Left lung (tissue), 10 donors: ENCODE data around the gene BTRC. TPM values are rescaled to one million over a fixed set of nuclear protein-coding genes. Genes with fewer than 3 reads are reported as not detected.

Experiments
- ATAC-seq: fragments of 200-7000 bp; cut with Tn5 transposase; one replicate; pipeline ENCODE4 v1.9.1; 2020; ENCODE audit warnings: moderate library complexity
- DNase-seq, 4 donors: peaks; one replicate each; pipeline ENCODE4 v3.0.0-alpha.2; 2013 to 2020
- H3K27ac ChIP-seq, 2 donors: fragments of 200-600 bp; sonication (generic) in 1 of 2; one replicate each; pipeline versions ENCODE4 v1.5.0 to v1.8.0; 2020 to 2021
- H3K27me3 ChIP-seq, 2 donors: fragments of 200-600 bp; sonication (generic) in 1 of 2; one replicate each; pipeline versions ENCODE4 v1.5.0 to v1.8.0; 2020 to 2021
- H3K36me3 ChIP-seq, 2 donors: fragments of 200-600 bp; sonication (generic) in 1 of 2; one replicate each; pipeline versions ENCODE4 v1.5.0 to v1.8.0; 2020 to 2021
- H3K4me1 ChIP-seq, 2 donors: fragments of 200-600 bp; one replicate each; pipeline ENCODE4 v1.8.0; 2021
- H3K4me3 ChIP-seq, 2 donors: fragments of 200-600 bp; sonication (generic) in 1 of 2; one replicate each; pipeline versions ENCODE4 v1.5.0 to v1.8.0; 2020 to 2021; ENCODE audit warnings: mild to moderate bottlenecking in 1 of 2
- H3K9me3 ChIP-seq, 2 donors: fragments of 200-600 bp; sonication (generic) in 1 of 2; one replicate each; pipeline versions ENCODE4 v1.5.0 to v1.8.0; 2020 to 2021
- CTCF ChIP-seq, 2 donors: fragments of 200-600 bp; sonication (generic) in 1 of 2; IDR thresholded peaks; one replicate each; pipeline versions ENCODE4 v1.5.0 to v1.8.0; 2021; ENCODE audit warnings: antibody characterized with exemption in 2 of 2
- intact Hi-C, 2 donors: fragments of 100-400 bp; cut with DNase I; formaldehyde crosslinking; loops; one replicate each; pipeline versions ENCODE4 v1.11.2 to v1.14.2; 2022
- polyA plus RNA-seq, 6 donors: library from polyadenylated mRNA; unstranded; fragments of 120-200 nt; gene quantifications; one replicate each; pipeline ENCODE4 v1.2.1, GENCODE V29; 2013; ENCODE audit not compliant: insufficient read length in 6 of 6
- total RNA-seq, 2 donors: library from RNA; stranded (reverse); fragmentation: NEBNext Ultra II Directional; extraction: Animal tissue kit (Norgen Biotek cat#: 25700); gene quantifications; one replicate each; pipeline ENCODE4 v1.2.1, GENCODE V29; 2021
- donor health status: DM: no; HTN: yes; CAD: no.
- donor health status: DM: no; HTN: no; CAD: no.

Gene BTRC
- total and polyA plus RNA-seq, 8 donors = 16.8 to 28.7 (median 25.1) TPM

DNA sequence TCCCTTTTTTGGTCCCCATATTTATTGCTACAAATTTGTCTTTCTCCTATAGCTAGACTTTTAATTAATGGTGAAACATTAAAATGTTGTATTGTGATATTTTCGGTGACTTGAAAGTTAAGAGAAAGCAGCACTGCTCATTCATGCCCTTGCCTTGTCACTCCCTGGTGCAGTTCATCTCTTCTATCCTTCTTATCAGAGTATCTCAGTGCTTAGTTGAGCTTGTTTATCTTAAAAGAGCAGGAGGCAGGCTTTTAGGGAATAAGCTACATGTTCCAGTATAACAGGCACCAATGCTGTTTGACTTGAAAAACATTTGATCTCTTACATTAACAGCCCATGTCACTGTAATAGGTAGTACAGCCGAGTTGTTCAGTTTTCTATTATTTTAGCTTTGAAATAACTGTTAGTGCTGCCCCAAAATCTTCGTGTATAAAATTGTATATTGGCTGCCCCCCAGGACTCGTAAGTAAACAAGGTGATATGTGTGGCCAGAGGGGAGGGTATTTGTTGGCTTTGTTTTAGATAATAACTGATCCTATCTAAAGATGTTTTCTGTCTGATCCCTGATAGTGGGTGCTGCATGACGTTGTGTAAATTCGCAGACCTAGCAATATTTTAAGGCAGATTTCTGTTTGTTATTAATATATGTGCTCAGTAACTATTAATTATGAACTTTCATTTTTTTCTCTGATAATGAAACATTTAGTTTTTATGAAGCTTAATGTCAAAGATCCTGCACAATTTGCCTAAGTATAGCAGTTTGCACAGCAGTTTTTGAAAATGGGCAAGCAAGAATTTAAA is 96.5 kb downstream of the BTRC start:
- Histone ChIP-seq H3K36me3 (no peaks in the 10 kb centered on the region), H3K4me1 (no peaks in the 10 kb centered on the region), H3K4me3 (no peak overlapping the region), H3K27ac (no peak overlapping the region), H3K27me3 (no peaks in the 10 kb centered on the region), H3K9me3 (no peaks in the 10 kb centered on the region)
- DNase-seq (peak in 1 of 4 donors; percentile 20), ATAC-seq (no peak)
- no peak for TF ChIP-seq CTCF (IDR thresholded peaks at IDR 0.05)
- intact Hi-C loops = no loop called here

DNA sequence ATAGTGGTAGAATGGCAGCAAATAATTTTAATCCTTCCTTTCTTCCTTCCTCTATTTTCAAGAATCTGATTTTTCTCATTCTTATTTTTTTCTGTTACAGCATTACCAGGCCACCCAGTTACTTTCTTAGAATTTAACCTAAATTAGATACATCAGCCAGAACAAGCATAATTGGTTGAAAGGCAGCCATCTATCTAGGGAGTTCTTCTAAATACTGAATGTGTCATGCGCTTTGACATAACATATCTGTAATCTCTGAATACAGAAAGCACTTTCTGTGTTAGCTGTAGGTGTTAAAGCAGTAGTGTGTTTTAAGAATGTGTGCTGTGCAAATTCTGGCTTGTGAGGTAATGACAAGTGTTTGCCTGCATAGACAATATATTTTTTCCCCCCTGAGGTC is 97.3 kb downstream of the BTRC start:
- intact Hi-C loops = no loop called here
- no peak overlapping the region for H3K4me3 ChIP-seq
- no peaks in the 10 kb centered on the region for H3K9me3 ChIP-seq
- H3K27me3 ChIP-seq = no peaks in the 10 kb centered on the region
- no peaks in the 10 kb centered on the region for H3K4me1 ChIP-seq
- no peaks in the 10 kb centered on the region for H3K36me3 ChIP-seq
- H3K27ac ChIP-seq = no peak overlapping the region
- ATAC-seq = no peak
- no peak for TF ChIP-seq CTCF (IDR thresholded peaks at IDR 0.05)
- no peak for DNase-seq

DNA sequence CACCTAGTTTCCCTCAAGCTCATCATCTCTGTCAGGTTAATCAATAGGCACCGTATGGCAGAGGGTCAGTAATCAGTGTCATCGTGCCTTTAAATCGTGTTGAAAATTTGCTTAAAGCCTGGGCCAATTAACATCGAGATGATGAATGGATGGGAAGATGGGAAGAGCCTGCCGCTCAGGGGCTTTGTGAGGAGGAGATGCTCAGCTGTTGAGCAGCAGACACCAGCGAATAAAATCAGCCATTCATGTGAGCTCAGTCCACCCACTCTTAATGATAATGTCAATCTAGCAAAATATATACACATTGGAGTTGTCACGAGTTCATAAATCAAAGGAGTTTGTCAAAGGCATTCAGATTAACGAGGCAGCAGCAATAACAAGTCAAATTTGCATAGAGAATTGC is 97.7 kb downstream of the BTRC start:
- DNase-seq = no peak
- intact Hi-C loops = no loop called here
- H3K27ac ChIP-seq = no peak overlapping the region
- H3K36me3 ChIP-seq = no peaks in the 10 kb centered on the region
- no peaks in the 10 kb centered on the region for H3K9me3 ChIP-seq
- no peaks in the 10 kb centered on the region for H3K27me3 ChIP-seq
- H3K4me3 ChIP-seq = no peak overlapping the region
- ATAC-seq = no peak
- TF ChIP-seq CTCF (IDR thresholded peaks at IDR 0.05) = no peak
- H3K4me1 ChIP-seq = no peaks in the 10 kb centered on the region

- Histone ChIP-seq H3K4me3 (no peak overlapping the region), H3K9me3 (no peaks in the 10 kb centered on the region), H3K36me3 (no peaks in the 10 kb centered on the region), H3K27me3 (no peaks in the 10 kb centered on the region), H3K4me1 (no peaks in the 10 kb centered on the region), H3K27ac (no peak overlapping the region)
- no peak for TF ChIP-seq CTCF (IDR thresholded peaks at IDR 0.05)
- intact Hi-C loops = no loop called here
- ATAC-seq (no peak), DNase-seq (no peak)
These were observed 98.2 kb downstream of the BTRC start for GRCh38 chr10:101452176-101452575.

- H3K9me3 ChIP-seq = no peaks in the 10 kb centered on the region
These were observed 98.6 kb downstream of the BTRC start for GRCh38 chr10:101452593-101452992.

More at GRCh38 chr10:101452593-101452992, 98.6 kb downstream of the BTRC start:
- Histone ChIP-seq H3K4me3 (no peak overlapping the region), H3K4me1 (no peaks in the 10 kb centered on the region), H3K27me3 (no peaks in the 10 kb centered on the region), H3K27ac (no peak overlapping the region), H3K36me3 (no peaks in the 10 kb centered on the region)
- intact Hi-C loops = no loop called here
- ATAC-seq (no peak), DNase-seq (no peak)
- TF ChIP-seq CTCF (IDR thresholded peaks at IDR 0.05) = no peak
